SK-N-SH treated with all-trans-retinoic acid at 6 μM for 48 hours (cell line): ENCODE measurements around the gene URGCP.
A peak's percentile ranks its signal among the peaks of the same experiment; 100 is the strongest.

ENCODE experiments used
- ATAC-seq: fragments of 200-7000 bp; cut with Tn5 transposase; 3 replicates; pipeline ENCODE4 v1.9.1; 2020; ENCODE audit warnings: mild to moderate bottlenecking, moderate library complexity
- ARNTL ChIP-seq: fragments of 450-650 bp; formaldehyde crosslinking; IDR thresholded peaks from 2 replicates; pipeline ENCODE4 v1.5.0; 2020; ENCODE audit warnings: low read depth, mild to moderate bottlenecking, moderate library complexity, borderline replicate concordance
- BACH2 ChIP-seq: fragments of 250-450 bp; sonication (Bioruptor Pico); IDR thresholded peaks from 2 replicates; pipeline ENCODE4 v1.9.0; 2021; ENCODE audit warnings: mild to moderate bottlenecking, borderline replicate concordance
- CREB5 ChIP-seq: fragments of 250-450 bp; sonication (Bioruptor Pico); IDR thresholded peaks from 2 replicates; pipeline ENCODE4 v1.5.1; 2020; ENCODE audit warnings: low read depth, mild to moderate bottlenecking, moderate library complexity
- CSDC2 ChIP-seq: fragments of 250-450 bp; sonication (Bioruptor Pico); IDR thresholded peaks from 2 replicates; pipeline ENCODE4 v1.5.0; 2020; ENCODE audit warnings: mild to moderate bottlenecking, moderate library complexity
- CSRNP3 ChIP-seq: fragments of 250-450 bp; sonication (Bioruptor Pico); IDR thresholded peaks from 2 replicates; pipeline ENCODE4 v1.5.1; 2021; ENCODE audit warnings: mild to moderate bottlenecking, moderate library complexity
- ESRRG ChIP-seq: fragments of 250-450 bp; sonication (Bioruptor Pico); IDR thresholded peaks from 2 replicates; pipeline ENCODE4 v1.6.1; 2021; ENCODE audit warnings: mild to moderate bottlenecking
- GLIS3 ChIP-seq: fragments of 250-450 bp; sonication (Bioruptor Pico); IDR thresholded peaks from 2 replicates; pipeline ENCODE4 v1.5.0; 2020; ENCODE audit warnings: mild to moderate bottlenecking, moderate library complexity
- OSR1 ChIP-seq: fragments of 250-450 bp; sonication (Bioruptor Pico); IDR thresholded peaks from 2 replicates; pipeline ENCODE4 v1.8.0; 2022; ENCODE audit warnings: moderate library complexity, mild to moderate bottlenecking, inconsistent platforms
- PATZ1 ChIP-seq: fragments of 250-450 bp; sonication (Bioruptor Pico); IDR thresholded peaks from 2 replicates; pipeline ENCODE4 v1.8.0; 2020; ENCODE audit warnings: mild to moderate bottlenecking, moderate library complexity, borderline replicate concordance
- POU6F1 ChIP-seq: fragments of 250-450 bp; sonication (Bioruptor Pico); IDR thresholded peaks from 2 replicates; pipeline ENCODE4 v1.8.0; 2021; ENCODE audit warnings: low read depth, mild to moderate bottlenecking, moderate library complexity, borderline replicate concordance
- PPARA ChIP-seq: fragments of 250-450 bp; sonication (Bioruptor Pico); IDR thresholded peaks from 2 replicates; pipeline ENCODE4 v1.5.0; 2020; ENCODE audit warnings: mild to moderate bottlenecking, borderline replicate concordance
- SNAI2 ChIP-seq: fragments of 250-450 bp; sonication (Bioruptor Pico); IDR thresholded peaks from 2 replicates; pipeline ENCODE4 v1.5.0; 2020; ENCODE audit warnings: mild to moderate bottlenecking, moderate library complexity
- TCF4 ChIP-seq: fragments of 250-450 bp; sonication (Bioruptor Pico); IDR thresholded peaks from 2 replicates; pipeline ENCODE4 v1.8.0; 2021; ENCODE audit warnings: mild to moderate bottlenecking, moderate library complexity, borderline replicate concordance
- TSHZ2 ChIP-seq: fragments of 250-450 bp; sonication (Bioruptor Pico); IDR thresholded peaks from 2 replicates; pipeline ENCODE4 v1.5.0; 2020; ENCODE audit warnings: mild to moderate bottlenecking, moderate library complexity
- ZC3H10 ChIP-seq: fragments of 250-450 bp; sonication (Bioruptor Pico); IDR thresholded peaks from 2 replicates; pipeline ENCODE4 v1.5.1; 2021; ENCODE audit warnings: mild to moderate bottlenecking, moderate library complexity
- ZFP3 ChIP-seq: fragments of 250-450 bp; sonication (Bioruptor Pico); IDR thresholded peaks from 2 replicates; pipeline ENCODE4 v1.5.0; 2020; ENCODE audit warnings: mild to moderate bottlenecking, moderate library complexity
- ZFP30 ChIP-seq: fragments of 450-650 bp; formaldehyde crosslinking; IDR thresholded peaks from 2 replicates; pipeline ENCODE4 v1.5.0; 2022; ENCODE audit warnings: mild to moderate bottlenecking, moderate library complexity
- ZNF565 ChIP-seq: fragments of 450-650 bp; formaldehyde crosslinking; conservative IDR thresholded peaks from 2 replicates; pipeline ENCODE4 v1.5.0; 2020; ENCODE audit warnings: low read depth, mild to moderate bottlenecking, moderate library complexity
- ZNF70 ChIP-seq: fragments of 450-650 bp; formaldehyde crosslinking; IDR thresholded peaks from 2 replicates; pipeline ENCODE4 v1.5.0; 2020; ENCODE audit warnings: mild to moderate bottlenecking, moderate library complexity
- ZNF8 ChIP-seq: fragments of 450-650 bp; formaldehyde crosslinking; IDR thresholded peaks from 2 replicates; pipeline ENCODE4 v1.5.0; 2020; ENCODE audit warnings: mild to moderate bottlenecking, moderate library complexity

The URGCP gene

GRCh38 chr7:43931346-43931745, 24.9 kb upstream of the URGCP start:
- ATAC-seq = no peak
- TF ChIP-seq ZFP3 (no peak), ESRRG (CRISPR knock-in tag) (no peak), CSRNP3 (CRISPR knock-in tag) (no peak), PPARA (no peak), ARNTL (CRISPR knock-in tag) (no peak), CREB5 (CRISPR knock-in tag) (no peak), OSR1 (CRISPR knock-in tag) (no peak), ZNF70 (CRISPR knock-in tag) (no peak), POU6F1 (no peak), ZC3H10 (CRISPR knock-in tag) (no peak), BACH2 (no peak), ZNF8 (CRISPR knock-in tag) (no peak), SNAI2 (no peak), CSDC2 (CRISPR knock-in tag) (no peak)
- TF ChIP-seq, all 23 proteins: peak for 0

GRCh38 chr7:43929529-43930457, 23.4 kb upstream of the URGCP start:
- peak; percentile 58; the same call in 1 of the 2 replicates for TF ChIP-seq TCF4
- TF ChIP-seq ZFP30 (CRISPR knock-in tag) = no peak
- TF ChIP-seq TSHZ2 (CRISPR knock-in tag) = 0 out of 2 replicates have a peak, but pooled peaks have one; percentile 36

GRCh38 chr7:43927810-43928209, 21.4 kb upstream of the URGCP start:
- ATAC-seq = no peak
- TF ChIP-seq ZFP30 (CRISPR knock-in tag) = no peak
- TF ChIP-seq ZFP3 = no peak
- TF ChIP-seq PPARA = no peak
- TF ChIP-seq ZNF565 (CRISPR knock-in tag) = no peak
- TF ChIP-seq ESRRG (CRISPR knock-in tag) = no peak
- no peak for TF ChIP-seq OSR1 (CRISPR knock-in tag)
- no peak for TF ChIP-seq SNAI2
- TF ChIP-seq TSHZ2 (CRISPR knock-in tag) = no peak
- TF ChIP-seq ZNF70 (CRISPR knock-in tag) = no peak
- TF ChIP-seq ARNTL (CRISPR knock-in tag) = no peak
- TF ChIP-seq TCF4 = no peak
- no peak for TF ChIP-seq ZC3H10 (CRISPR knock-in tag)
- TF ChIP-seq PATZ1 (CRISPR knock-in tag) = no peak
- no peak for TF ChIP-seq ZNF8 (CRISPR knock-in tag)
- TF ChIP-seq CREB5 (CRISPR knock-in tag) = no peak
- no peak for TF ChIP-seq POU6F1
- TF ChIP-seq GLIS3 (CRISPR knock-in tag) = no peak

More at GRCh38 chr7:43929529-43930457, 23.4 kb upstream of the URGCP start:
- ATAC-seq = no peak
